ENCODE measurements around the gene FOXO3. TPM values are rescaled to one million over a fixed set of nuclear protein-coding genes. Genes with fewer than 3 reads are reported as not detected.

The FOXO3 gene
- total and polyA plus RNA-seq, 2 of the 8 experiments (the other 6 are each of a cell fraction or from before 2014, with no cell fraction given): 13.1 to 19.3 TPM

- no peak for FAIRE-seq
- H3K4me3 ChIP-seq (ENCODE audit: extremely low read depth in 1 of 4, insufficient read depth in 2 of 4, low read depth in 3 of 4, low read length in 4 of 4): no peak overlapping the region
- POLR2A ChIA-PET (ENCODE audit: partially characterized antibody): interaction anchor here (1.1 to 1.9 kb wide), 2 partner anchors 20 to 25 kb away, joined by 4 to 5 read pairs; no protein-coding TSS in a partner anchor
- TF ChIP-seq JUND (IDR thresholded peaks at IDR 0.05; ENCODE audit: low read length) (no peak), ZNF274 (IDR thresholded peaks at IDR 0.05; ENCODE audit: borderline replicate concordance, extremely low read depth, low read length) (no peak), CBX5 (IDR thresholded peaks at IDR 0.05; ENCODE audit: low read depth, low read length) (no peak), CHD2 (IDR thresholded peaks at IDR 0.05; ENCODE audit: low read length) (no peak), BRCA1 (IDR thresholded peaks at IDR 0.05; ENCODE audit: low read depth, low read length) (no peak), RAD21 (IDR thresholded peaks at IDR 0.05 in 1 of 2, conservative IDR thresholded peaks at IDR 0.05 in 1 of 2; ENCODE audit: low read depth in 2 of 2, low read length in 2 of 2) (no peak), MAFK (IDR thresholded peaks at IDR 0.05; ENCODE audit: low read depth, low read length) (no peak), SUZ12 (IDR thresholded peaks at IDR 0.05; ENCODE audit: low read length) (no peak), ATF3 (IDR thresholded peaks at IDR 0.05; ENCODE audit: insufficient read depth, low read depth, low read length) (no peak), JUN (IDR thresholded peaks at IDR 0.05; ENCODE audit: low read depth, low read length) (no peak), GABPA (IDR thresholded peaks at IDR 0.05; ENCODE audit: borderline replicate concordance, insufficient read depth, low read length) (no peak), POLR2AphosphoS5 (IDR thresholded peaks at IDR 0.05; ENCODE audit: low read depth, low read length) (no peak)
These were observed 26.7 kb downstream of the FOXO3 start for GRCh38 chr6:108587258-108588059.

More at GRCh38 chr6:108587258-108588059, 26.7 kb downstream of the FOXO3 start:
- H3K9ac ChIP-seq (replicated peaks in 1 of 4; ENCODE audit: extremely low read depth in 1 of 4, low read depth in 3 of 4, low read length in 3 of 4): no peak overlapping the region
- H2BK12ac ChIP-seq (ENCODE audit: low read depth, low read length): no peak overlapping the region
- H2AFZ ChIP-seq (ENCODE audit: low read length): no peak overlapping the region
- no peak overlapping the region for H2BK5ac ChIP-seq (ENCODE audit: low read depth, low read length)
- no peaks in the 10 kb centered on the region for H3K36me3 ChIP-seq (ENCODE audit: control insufficient read depth in 2 of 4, insufficient read depth in 4 of 4, low read length in 3 of 4)
- H2BK120ac ChIP-seq (replicated peaks; ENCODE audit: low read depth, low read length): no peak overlapping the region
- H3K23me2 ChIP-seq (ENCODE audit: low read depth, low read length): no peaks in the 10 kb centered on the region
- H3K23ac ChIP-seq (ENCODE audit: insufficient read length): no peak overlapping the region
- peaks cover 6 to 25% (median 15%) of the 10 kb centered on the region in 4 experiments; a peak in 5 of 7 replicates for H3K4me1 ChIP-seq (replicated peaks in 1 of 4; ENCODE audit: control insufficient read depth in 3 of 4, insufficient read depth in 4 of 4, low read length in 3 of 4)
- 87% methylated on average over 9 of the region's 9 CpGs; no CpG with 5 or more reads in 1 of the 2 experiments for WGBS, 2 experiments (ENCODE audit: extremely low coverage in 1 of 2, insufficient coverage in 1 of 2, insufficient read length in 1 of 2, insufficient replicate concordance in 2 of 2, low coverage in 1 of 2, low lambda C conversion rate in 2 of 2, missing lambda C conversion rate in 1 of 2)
- H3K79me2 ChIP-seq (ENCODE audit: control insufficient read depth in 1 of 2, insufficient read depth in 2 of 2, low read length in 2 of 2): peaks cover 3 to 88% of the 10 kb centered on the region in 2 experiments
- H3K27me3 ChIP-seq (replicated peaks in 1 of 4; ENCODE audit: control insufficient read depth in 3 of 4, extremely low read depth in 1 of 4, insufficient read depth in 3 of 4, low read length in 3 of 4): no peaks in the 10 kb centered on the region
- H4K8ac ChIP-seq (ENCODE audit: extremely low read depth, insufficient read depth, low read length): no peak overlapping the region
- CTCF ChIA-PET (ENCODE audit: partially characterized antibody): interaction anchor here (0.7 to 0.8 kb wide), 3 partner anchors 46 to 211 kb away, joined by 3 read pairs; no protein-coding TSS in a partner anchor
- peaks cover 6% of the 10 kb centered on the region for H3K79me1 ChIP-seq (ENCODE audit: low read depth, low read length)
- H4K91ac ChIP-seq (replicated peaks; ENCODE audit: insufficient read length, low read length): no peak overlapping the region
- H2BK15ac ChIP-seq (ENCODE audit: low read length): no peak overlapping the region
- H3K27ac ChIP-seq (ENCODE audit: low read depth, low read length): no peak overlapping the region
- H4K20me1 ChIP-seq (replicated peaks in 1 of 2; ENCODE audit: control insufficient read depth in 1 of 2, insufficient read depth in 2 of 2, low read length in 2 of 2): peaks cover 2% of the 10 kb centered on the region in 2 experiments
- H3K18ac ChIP-seq (ENCODE audit: extremely low read depth, low read length): no peak overlapping the region
- H3K56ac ChIP-seq (replicated peaks; ENCODE audit: insufficient read length, low read depth, low read length): no peak overlapping the region
- no peak for DNase-seq (ENCODE audit: low read depth in 1 of 2, low spot score in 2 of 2)
- no peak overlapping the region for H2BK20ac ChIP-seq (ENCODE audit: low read length)
- H3K4ac ChIP-seq (replicated peaks; ENCODE audit: insufficient read length, low read depth, low read length): no peak overlapping the region
- no peaks in the 10 kb centered on the region for H3K9me3 ChIP-seq (ENCODE audit: insufficient read depth in 2 of 2, low read depth in 1 of 2, low read length in 1 of 2)
- H2AK5ac ChIP-seq (ENCODE audit: low read depth, low read length): no peak overlapping the region
- H4K5ac ChIP-seq (ENCODE audit: insufficient read length, low read depth, low read length): no peak overlapping the region
- H3K4me2 ChIP-seq (ENCODE audit: insufficient read depth in 1 of 2, low read depth in 2 of 2, low read length in 2 of 2): no peak overlapping the region; a peak in 1 of 4 replicates
- no peak overlapping the region for H3K14ac ChIP-seq (ENCODE audit: insufficient read length)
